Raji (cell line): Measurements from ENCODE around the gene ADGRD2.

ENCODE experiments used
- POLR2A ChIP-seq: IDR thresholded peaks from 2 replicates; pipeline ENCODE4 v1.6.1; 2011; ENCODE audit warnings: low read depth, low read length, control low read depth; ENCODE audit not compliant: insufficient read depth

The ADGRD2 gene

GRCh38 chr9:124493218-124493617 lies 43.0 kb downstream of the ADGRD2 start:
- TF ChIP-seq POLR2A: no peak

GRCh38 chr9:124493794-124494479 lies 43.7 kb downstream of the ADGRD2 start:
- TF ChIP-seq POLR2A: no peak

- no peak for TF ChIP-seq POLR2A
These were observed 45.1 kb downstream of the ADGRD2 start for GRCh38 chr9:124495126-124496074.

- no peak for TF ChIP-seq POLR2A
These were observed 45.8 kb downstream of the ADGRD2 start for GRCh38 chr9:124496075-124496449.

GRCh38 chr9:124496463-124496862 lies 46.2 kb downstream of the ADGRD2 start:
- TF ChIP-seq POLR2A: no peak

GRCh38 chr9:124497441-124497840 lies 47.2 kb downstream of the ADGRD2 start:
- TF ChIP-seq POLR2A: no peak

GRCh38 chr9:124498040-124498439 lies 47.8 kb downstream of the ADGRD2 start:
- TF ChIP-seq POLR2A: no peak

- no peak for TF ChIP-seq POLR2A
These were observed 48.4 kb downstream of the ADGRD2 start for GRCh38 chr9:124498499-124499146.

- no peak for TF ChIP-seq POLR2A
These were observed 49.0 kb downstream of the ADGRD2 start for GRCh38 chr9:124499216-124499615.

GRCh38 chr9:124500028-124500795 lies 50.0 kb downstream of the ADGRD2 start:
- TF ChIP-seq POLR2A: no peak

- no peak for TF ChIP-seq POLR2A
These were observed 50.8 kb downstream of the ADGRD2 start for GRCh38 chr9:124500796-124501611.

- TF ChIP-seq POLR2A: no peak
These were observed 51.6 kb downstream of the ADGRD2 start for GRCh38 chr9:124501771-124502320.

GRCh38 chr9:124502711-124503702 lies 52.8 kb downstream of the ADGRD2 start:
- no peak for TF ChIP-seq POLR2A
